Neuronal stem cell (in vitro differentiated cells): ENCODE data around the gene LPIN3.
A peak's percentile ranks its signal among the peaks of the same experiment; 100 is the strongest.

Experiments
- DNase-seq: peaks from one replicate; pipeline ENCODE4 v3.0.0-alpha.2; 2013; ENCODE audit warnings: low spot score
- H2AFZ ChIP-seq: one replicate; pipeline ENCODE4 v1.6.1; 2013; ENCODE audit warnings: mild to moderate bottlenecking, low read length, inconsistent platforms
- H2AK5ac ChIP-seq: 2 replicates; pipeline ENCODE4 v1.6.1; 2013; ENCODE audit warnings: low read depth, mild to moderate bottlenecking, inconsistent platforms, low read length, moderate library complexity, mixed read lengths
- H2BK120ac ChIP-seq: 2 replicates; pipeline ENCODE4 v1.6.1; 2013; ENCODE audit warnings: low read depth, mild to moderate bottlenecking, inconsistent platforms, low read length, moderate library complexity, mixed read lengths
- H2BK12ac ChIP-seq: one replicate; pipeline ENCODE4 v1.6.1; 2013; ENCODE audit warnings: low read length, inconsistent platforms
- H2BK15ac ChIP-seq: 2 replicates; pipeline ENCODE4 v1.6.1; 2013; ENCODE audit warnings: mild to moderate bottlenecking, low read length, inconsistent platforms, mixed read lengths
- H2BK5ac ChIP-seq: one replicate; pipeline ENCODE4 v1.6.1; 2013; ENCODE audit warnings: inconsistent platforms, mild to moderate bottlenecking, low read length, moderate library complexity
- H3K14ac ChIP-seq: one replicate; pipeline ENCODE4 v1.6.1; 2013; ENCODE audit warnings: low read length, inconsistent platforms
- H3K18ac ChIP-seq: 2 replicates; pipeline ENCODE4 v1.6.1; 2013; ENCODE audit warnings: low read length, inconsistent platforms
- H3K23ac ChIP-seq: 2 replicates; pipeline ENCODE4 v1.6.1; 2013; ENCODE audit warnings: low read depth, mild to moderate bottlenecking, mixed read lengths, low read length, inconsistent platforms; ENCODE audit not compliant: poor library complexity
- H3K27ac ChIP-seq: replicated peaks from 3 replicates; pipeline ENCODE4 v1.5.1; 2013; ENCODE audit warnings: low read length, inconsistent platforms
- H3K27me3 ChIP-seq, 3 experiments: 2 replicates each; pipeline ENCODE4 v1.6.1; 2013; ENCODE audit warnings: low read length in 3 of 3, mild to moderate bottlenecking in 2 of 3, inconsistent platforms in 1 of 3, low read depth in 1 of 3, mixed read lengths in 1 of 3, moderate library complexity in 1 of 3; ENCODE audit not compliant: control insufficient read depth in 3 of 3, insufficient read depth in 3 of 3
- H3K36me3 ChIP-seq, 2 donors: replicated peaks in 1 of 2; 2 replicates each; pipeline ENCODE4 v1.6.1; 2013; ENCODE audit warnings: low read length in 2 of 2; ENCODE audit not compliant: control insufficient read depth in 2 of 2, insufficient read depth in 2 of 2
- H3K4ac ChIP-seq: 2 replicates; pipeline ENCODE4 v1.6.1; 2013; ENCODE audit warnings: inconsistent platforms, mild to moderate bottlenecking, low read length, moderate library complexity
- H3K4me1 ChIP-seq, 2 donors: 1 replicate in 1 of 2; 2 replicates in 1 of 2; pipeline ENCODE4 v1.6.1; 2013; ENCODE audit warnings: low read length in 2 of 2, low read depth in 1 of 2; ENCODE audit not compliant: control insufficient read depth in 2 of 2, insufficient read depth in 1 of 2
- H3K4me2 ChIP-seq: one replicate; pipeline ENCODE4 v1.6.1; 2013; ENCODE audit warnings: mild to moderate bottlenecking, low read length, inconsistent platforms; ENCODE audit not compliant: insufficient read depth, poor library complexity, severe bottlenecking
- H3K4me3 ChIP-seq, 2 donors: 2 replicates each; pipeline ENCODE4 v1.5.1; 2013; ENCODE audit warnings: low read length in 2 of 2, mild to moderate bottlenecking in 2 of 2, inconsistent platforms in 1 of 2, moderate library complexity in 1 of 2
- H3K79me1 ChIP-seq: one replicate; pipeline ENCODE4 v1.6.1; 2013; ENCODE audit warnings: low read depth, mild to moderate bottlenecking, inconsistent platforms, low read length, moderate library complexity
- H3K9ac ChIP-seq: one replicate; pipeline ENCODE4 v1.6.1; 2013; ENCODE audit warnings: mild to moderate bottlenecking, low read depth, low read length, inconsistent platforms; ENCODE audit not compliant: poor library complexity
- H3K9me3 ChIP-seq, 2 donors: replicated peaks in 1 of 2; 2 replicates each; pipeline versions ENCODE3 to v1.6.1; 2013; ENCODE audit warnings: low read length in 2 of 2, mild to moderate bottlenecking in 2 of 2, inconsistent platforms in 1 of 2, low read depth in 1 of 2, mixed read lengths in 1 of 2, moderate library complexity in 1 of 2; ENCODE audit not compliant: control insufficient read depth in 2 of 2, insufficient read depth in 1 of 2
- H4K8ac ChIP-seq: one replicate; pipeline ENCODE4 v1.6.1; 2013; ENCODE audit warnings: low read depth, mild to moderate bottlenecking, inconsistent platforms, low read length, moderate library complexity
- H4K91ac ChIP-seq: one replicate; pipeline ENCODE4 v1.6.1; 2013; ENCODE audit warnings: low read length, low read depth, mild to moderate bottlenecking, inconsistent platforms; ENCODE audit not compliant: poor library complexity
- WGBS, 2 donors: extraction: QIAGEN DNeasy Blood & Tissue Kit; methylation state at CpG; one replicate each; pipeline ENCODE4 v1.1.7; 2013; ENCODE audit warnings: missing lambda C conversion rate in 2 of 2, mixed read lengths in 1 of 2; ENCODE audit not compliant: insufficient read length in 2 of 2, insufficient replicate concordance in 1 of 2; ENCODE audit errors: extremely low coverage in 2 of 2; 5-methylcytosine and 5-hydroxymethylcytosine counted together

The LPIN3 gene

GRCh38 chr20:41367393-41367695, 26.7 kb downstream of the LPIN3 start:
- Histone ChIP-seq H3K9me3 (peaks cover 4 to 9% of the 10 kb centered on the region in 2 donors), H2BK5ac (no peak overlapping the region), H3K79me1 (peaks cover 3% of the 10 kb centered on the region), H3K23ac (no peak overlapping the region), H3K27ac (no peak overlapping the region), H3K4me3 (no peak overlapping the region), H2AK5ac (no peak overlapping the region), H2BK12ac (no peak overlapping the region), H2AFZ (peak overlapping the region; percentile 97), H3K18ac (no peak overlapping the region), H4K91ac (no peak overlapping the region), H3K4me1 (peaks cover 0 to 2% of the 10 kb centered on the region in 2 donors), H3K4ac (no peak overlapping the region), H3K4me2 (peak overlapping the region; percentile 91), H3K14ac (no peak overlapping the region), H2BK15ac (no peak overlapping the region), H3K27me3 (peaks cover 6 to 47% (median 43%) of the 10 kb centered on the region in 3 experiments), H3K36me3 (no peaks in the 10 kb centered on the region), H2BK120ac (no peak overlapping the region), H4K8ac (no peak overlapping the region), H3K9ac (no peak overlapping the region)
- DNase-seq: no peak
- no CpG with 5 or more reads among the region's 13 CpGs for WGBS, 2 donors

- Histone ChIP-seq H3K4me2 (no peak overlapping the region), H4K8ac (no peak overlapping the region), H4K91ac (no peak overlapping the region), H3K4me1 (peaks cover 0 to 2% of the 10 kb centered on the region in 2 donors), H3K14ac (no peak overlapping the region), H3K36me3 (no peaks in the 10 kb centered on the region), H2BK15ac (no peak overlapping the region), H3K18ac (no peak overlapping the region), H3K4me3 (no peak overlapping the region), H3K4ac (no peak overlapping the region), H3K9ac (no peak overlapping the region), H3K27me3 (peaks cover 6 to 48% (median 43%) of the 10 kb centered on the region in 3 experiments), H2AK5ac (no peak overlapping the region), H3K79me1 (peaks cover 3% of the 10 kb centered on the region), H2BK120ac (no peak overlapping the region), H3K27ac (no peak overlapping the region), H2BK12ac (no peak overlapping the region), H2BK5ac (no peak overlapping the region), H2AFZ (no peak overlapping the region), H3K23ac (no peak overlapping the region), H3K9me3 (peaks cover 6 to 10% of the 10 kb centered on the region in 2 donors)
- WGBS, 2 donors: no CpG with 5 or more reads among the region's 3 CpGs
- no peak for DNase-seq
Measured at GRCh38 chr20:41367956-41368355, 27.3 kb downstream of the LPIN3 start.

GRCh38 chr20:41369673-41370072, 29.1 kb downstream of the LPIN3 start:
- H2BK15ac ChIP-seq: no peak overlapping the region
- H3K9ac ChIP-seq: no peak overlapping the region
- H3K4me1 ChIP-seq: peaks cover 0 to 7% of the 10 kb centered on the region in 2 donors
- no CpG with 5 or more reads among the region's 2 CpGs for WGBS, 2 donors
- H2AK5ac ChIP-seq: no peak overlapping the region
- no peak overlapping the region for H2BK12ac ChIP-seq
- no peak overlapping the region for H3K27ac ChIP-seq
- no peak overlapping the region for H4K8ac ChIP-seq
- peaks cover 6 to 10% of the 10 kb centered on the region in 2 donors for H3K9me3 ChIP-seq
- H3K79me1 ChIP-seq: peaks cover under 1% of the 10 kb centered on the region
- H3K23ac ChIP-seq: no peak overlapping the region
- no peak overlapping the region for H3K4me3 ChIP-seq
- H3K4ac ChIP-seq: no peak overlapping the region
- no peaks in the 10 kb centered on the region for H3K36me3 ChIP-seq
- H3K14ac ChIP-seq: no peak overlapping the region
- no peak overlapping the region for H4K91ac ChIP-seq
- peaks cover 6 to 56% (median 35%) of the 10 kb centered on the region in 3 experiments for H3K27me3 ChIP-seq
- H2AFZ ChIP-seq: no peak overlapping the region
- H2BK120ac ChIP-seq: no peak overlapping the region
- H3K4me2 ChIP-seq: no peak overlapping the region
- no peak overlapping the region for H2BK5ac ChIP-seq
- no peak for DNase-seq
- no peak overlapping the region for H3K18ac ChIP-seq

GRCh38 chr20:41370176-41370575, 29.6 kb downstream of the LPIN3 start:
- H3K18ac ChIP-seq: no peak overlapping the region
- H2BK5ac ChIP-seq: no peak overlapping the region
- H2BK15ac ChIP-seq: no peak overlapping the region
- no peak overlapping the region for H3K14ac ChIP-seq
- H2BK120ac ChIP-seq: no peak overlapping the region
- no peak overlapping the region for H3K9ac ChIP-seq
- H2AFZ ChIP-seq: no peak overlapping the region
- H4K91ac ChIP-seq: no peak overlapping the region
- H3K27ac ChIP-seq: no peak overlapping the region
- no peak overlapping the region for H3K23ac ChIP-seq
- peaks cover 6 to 56% (median 30%) of the 10 kb centered on the region in 3 experiments for H3K27me3 ChIP-seq
- H2AK5ac ChIP-seq: no peak overlapping the region
- DNase-seq: no peak
- no peak overlapping the region for H3K4me3 ChIP-seq
- H2BK12ac ChIP-seq: no peak overlapping the region
- peaks cover 6 to 10% of the 10 kb centered on the region in 2 donors for H3K9me3 ChIP-seq
- peaks cover 0 to 9% of the 10 kb centered on the region in 2 donors for H3K4me1 ChIP-seq
- no peaks in the 10 kb centered on the region for H3K79me1 ChIP-seq
- no peak overlapping the region for H4K8ac ChIP-seq
- WGBS, 2 donors: no CpG with 5 or more reads among the region's 5 CpGs
- H3K4me2 ChIP-seq: no peak overlapping the region
- no peaks in the 10 kb centered on the region for H3K36me3 ChIP-seq
- H3K4ac ChIP-seq: no peak overlapping the region
